Measurements from ENCODE around the gene CMSS1.

DNA sequence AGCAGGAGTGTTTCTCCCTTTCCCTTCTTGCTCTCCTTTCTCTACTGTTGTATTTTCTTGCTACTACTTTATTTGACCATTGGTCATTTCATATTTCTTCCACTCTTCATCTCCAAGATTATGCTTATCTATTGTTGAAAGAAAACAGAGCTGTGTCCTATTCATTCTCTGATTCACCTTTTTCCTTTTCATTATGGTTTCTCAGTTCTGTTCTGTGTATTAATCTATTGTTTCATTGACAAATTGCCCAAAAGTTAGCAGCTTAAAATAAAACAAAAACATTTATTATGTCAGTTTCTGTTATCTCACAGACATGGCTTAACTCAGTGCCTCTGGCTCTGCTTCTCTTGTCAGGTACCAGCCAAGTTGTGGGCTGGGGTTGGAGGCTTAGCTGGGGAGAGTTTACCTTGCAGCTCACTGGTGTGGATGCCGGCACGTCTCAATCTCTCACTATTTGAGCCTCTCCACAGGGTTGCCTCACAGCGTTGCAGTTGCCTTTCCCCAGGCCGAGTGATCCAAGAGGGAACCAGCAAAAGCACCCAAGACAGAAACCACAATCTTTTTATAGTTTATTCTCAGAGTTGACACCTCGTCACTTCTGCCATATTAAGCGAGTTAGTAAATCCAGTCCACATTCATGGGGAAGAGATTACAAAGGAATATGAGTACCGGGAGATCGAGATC lies 333.5 kb downstream of the CMSS1 start:
- TF ChIP-seq SUZ12 (IDR thresholded peaks at IDR 0.05; ENCODE audit: extremely low read depth, insufficient read depth, insufficient read length) (no peak), YY1 (IDR thresholded peaks at IDR 0.05; ENCODE audit: insufficient read depth, insufficient read length) (no peak)
